Activated naive CD4-positive, alpha-beta T cell treated with anti-CD3 and anti-CD28 coated beads, Interleukin-2, amount 50 U/mL, for 72 hours (primary cell): ENCODE data around the gene WDR64. TPM values are rescaled to one million over a fixed set of nuclear protein-coding genes. Genes with fewer than 3 reads are reported as not detected.

Experiments used
- ATAC-seq, 2 donors: fragments of 150-1000 bp; cut with Tn5 transposase; 2 replicates each; pipeline ENCODE4 v1.10.0; 2021; ENCODE audit warnings: mild to moderate bottlenecking in 2 of 2, moderate library complexity in 2 of 2
- DNase-seq, 2 donors: peaks; one replicate each; pipeline ENCODE4 v3.0.0; 2021 to 2022; ENCODE audit warnings: low spot score in 2 of 2
- H3K27ac Mint-ChIP-seq, 2 donors: one replicate each; pipeline ENCODE4 v1.8.0; 2022; ENCODE audit warnings: mild to moderate bottlenecking in 2 of 2, mixed read lengths in 2 of 2
- H3K36me3 Mint-ChIP-seq, 2 donors: one replicate each; pipeline ENCODE4 v1.8.0; 2022; ENCODE audit warnings: mixed read lengths in 2 of 2
- H3K9me3 Mint-ChIP-seq, 2 donors: one replicate each; pipeline ENCODE4 v1.8.0; 2022; ENCODE audit warnings: mixed read lengths in 2 of 2
- total RNA-seq, 2 donors: library from RNA; stranded (reverse); gene quantifications; one replicate each; pipeline ENCODE4 v1.2.3, GENCODE V29; 2022

The WDR64 gene
- total RNA-seq, 2 donors from 2014 or later = not detected

- no peak overlapping the region for H3K27ac Mint-ChIP-seq
- ATAC-seq (no peak), DNase-seq (no peak)
- H3K36me3 Mint-ChIP-seq = no peaks in the 10 kb centered on the region
- H3K9me3 Mint-ChIP-seq = no peaks in the 10 kb centered on the region
Observed at GRCh38 chr1:241841691-241842090, 189.6 kb downstream of the WDR64 start.

GRCh38 chr1:241842565-241842964, 190.5 kb downstream of the WDR64 start:
- ATAC-seq (no peak), DNase-seq (no peak)
- Mint-ChIP-seq H3K27ac (no peak overlapping the region), H3K36me3 (peaks cover 0 to 3% of the 10 kb centered on the region in 2 donors), H3K9me3 (no peaks in the 10 kb centered on the region)

- DNase-seq (no peak), ATAC-seq (no peak)
- Mint-ChIP-seq H3K9me3 (no peaks in the 10 kb centered on the region), H3K27ac (no peak overlapping the region), H3K36me3 (peaks cover 19 to 21% of the 10 kb centered on the region in 2 donors)
Observed at GRCh38 chr1:241844593-241844992, 192.5 kb downstream of the WDR64 start.

DNA sequence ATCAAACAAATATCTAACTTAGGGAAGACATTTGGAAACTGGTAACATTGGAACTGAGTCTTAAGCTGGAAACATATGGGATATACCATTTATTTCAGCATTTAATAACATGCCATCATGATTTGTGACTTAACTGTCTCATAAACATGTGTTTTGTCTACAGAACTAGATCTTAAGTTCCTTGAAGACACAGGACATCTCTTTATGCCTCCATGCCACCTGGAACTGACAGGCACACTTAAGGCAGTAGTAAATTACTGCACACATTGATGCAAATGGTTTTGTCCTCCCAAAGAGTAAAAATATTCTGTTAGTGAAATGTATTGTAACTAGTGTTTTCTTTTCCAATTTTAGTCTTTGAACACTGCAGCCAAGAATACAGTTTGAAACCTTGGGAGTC, 194.3 kb downstream of the WDR64 start:
- DNase-seq (no peak), ATAC-seq (no peak)
- Mint-ChIP-seq H3K27ac (no peak overlapping the region), H3K36me3 (peaks cover 21 to 27% of the 10 kb centered on the region in 2 donors), H3K9me3 (no peaks in the 10 kb centered on the region)

GRCh38 chr1:241846862-241847539, 194.9 kb downstream of the WDR64 start:
- peaks cover 21 to 27% of the 10 kb centered on the region in 2 donors for H3K36me3 Mint-ChIP-seq
- DNase-seq (no peak), ATAC-seq (no peak)
- no peaks in the 10 kb centered on the region for H3K9me3 Mint-ChIP-seq
- peak overlapping the region; percentile 89 to 99 for H3K27ac Mint-ChIP-seq

- H3K27ac Mint-ChIP-seq = peak overlapping the region; percentile 89 to 99
- H3K9me3 Mint-ChIP-seq = no peaks in the 10 kb centered on the region
- H3K36me3 Mint-ChIP-seq = peaks cover 21 to 27% of the 10 kb centered on the region in 2 donors
- DNase-seq (no peak), ATAC-seq (no peak)
Observed at GRCh38 chr1:241847540-241847795, 195.4 kb downstream of the WDR64 start.

GRCh38 chr1:241847796-241848685, 196.0 kb downstream of the WDR64 start, which contains the start of gene EXO1:
EXO1 (plus strand) TSS chr1:241848204; CDS start chr1:241850426, 2,222 bp downstream.
- peak; percentile 89 to 93 for DNase-seq
- H3K27ac Mint-ChIP-seq = peak within 1 kb of the TSS; percentile 89 to 99
- ATAC-seq = peak; percentile 95 to 96

GRCh38 chr1:241848686-241849344, 196.7 kb downstream of the WDR64 start:
- Mint-ChIP-seq H3K27ac (peak overlapping the region; percentile 89 to 99), H3K36me3 (peaks cover 29 to 35% of the 10 kb centered on the region in 2 donors), H3K9me3 (no peaks in the 10 kb centered on the region)
- DNase-seq (no peak), ATAC-seq (peak in 1 of 2 donors; percentile 6)

More at GRCh38 chr1:241847796-241848685, 196.0 kb downstream of the WDR64 start, which contains the start of gene EXO1:
- no peaks in the 10 kb centered on the region for H3K9me3 Mint-ChIP-seq
- H3K36me3 Mint-ChIP-seq = peaks cover 21 to 28% of the 10 kb centered on the region in 2 donors

DNA sequence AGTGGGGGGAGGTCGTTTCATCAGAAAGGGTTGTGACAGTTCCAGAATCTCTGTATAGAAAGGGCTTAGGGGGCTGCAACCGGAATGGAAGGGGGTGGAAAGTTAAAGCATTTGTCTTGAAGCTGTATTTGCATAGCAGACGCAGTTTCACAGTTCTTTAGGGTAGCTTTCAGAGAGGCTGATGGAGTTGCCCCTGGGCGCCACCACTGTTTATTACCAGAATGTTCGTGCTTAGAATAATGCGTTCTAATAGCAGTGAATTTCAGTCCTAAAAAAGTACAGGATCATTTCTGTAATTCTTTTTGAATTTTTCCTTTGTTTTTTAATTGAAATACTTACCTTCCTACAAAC, 197.2 kb downstream of the WDR64 start:
- Mint-ChIP-seq H3K27ac (peak overlapping the region in 1 of 2 donors; percentile 89), H3K36me3 (peaks cover 34 to 40% of the 10 kb centered on the region in 2 donors), H3K9me3 (no peaks in the 10 kb centered on the region)
- DNase-seq (no peak), ATAC-seq (no peak)

Other genes starting within 250 kb of the WDR64 start
- gene FH, start 132.5 kb upstream of the WDR64 start, total RNA-seq = 10 to 100 TPM; 65.8 to 69.8 TPM
- not detected for gene KMO, start 119.9 kb upstream of the WDR64 start, total RNA-seq
- 10 to 100 TPM; 13.1 to 16.2 TPM for gene CHML, start 11.9 kb upstream of the WDR64 start, total RNA-seq
- gene OPN3, start 11.9 kb upstream of the WDR64 start, total RNA-seq = 10 to 100 TPM in 1 of 2 donors, 1 to 10 TPM in 1; 8.2 to 13.6 TPM
- gene EXO1, start 195.9 kb downstream of the WDR64 start, total RNA-seq = 10 to 100 TPM; 49.3 to 69.1 TPM